ENCODE data around the gene LIFR.

Gene LIFR

DNA sequence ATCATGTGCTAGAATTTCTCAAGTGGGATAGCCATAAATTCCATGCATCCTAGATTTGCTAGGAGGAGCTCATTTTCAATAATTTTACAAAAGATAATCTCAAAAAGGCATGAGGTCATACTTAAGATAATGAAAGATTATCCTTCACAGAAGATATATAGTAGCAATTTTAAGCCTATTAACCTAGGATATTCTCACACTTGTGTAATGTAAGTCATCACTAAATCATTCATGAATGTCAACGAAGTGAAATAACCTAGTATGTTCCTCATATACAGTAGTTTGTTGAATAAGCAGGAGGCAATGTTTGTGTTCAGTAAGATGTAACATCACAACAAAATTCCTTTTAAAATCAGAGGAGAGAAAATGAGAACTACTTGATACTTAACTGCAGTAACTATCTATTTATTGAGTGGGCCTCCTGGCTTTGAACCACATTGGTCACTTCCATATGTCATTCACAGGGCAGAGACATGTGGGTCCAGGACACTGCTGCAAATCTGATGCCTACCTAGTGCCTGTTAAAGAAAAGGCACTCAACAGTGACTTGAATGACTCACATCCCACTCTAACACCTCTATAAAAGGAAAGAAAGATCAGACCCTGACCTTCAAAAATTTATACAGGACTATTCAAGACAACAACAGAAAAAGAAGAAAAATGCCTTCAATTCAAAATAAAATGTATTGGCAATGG is 8.2 kb downstream of the LIFR start:
- TF ChIP-seq, protein P1, sequence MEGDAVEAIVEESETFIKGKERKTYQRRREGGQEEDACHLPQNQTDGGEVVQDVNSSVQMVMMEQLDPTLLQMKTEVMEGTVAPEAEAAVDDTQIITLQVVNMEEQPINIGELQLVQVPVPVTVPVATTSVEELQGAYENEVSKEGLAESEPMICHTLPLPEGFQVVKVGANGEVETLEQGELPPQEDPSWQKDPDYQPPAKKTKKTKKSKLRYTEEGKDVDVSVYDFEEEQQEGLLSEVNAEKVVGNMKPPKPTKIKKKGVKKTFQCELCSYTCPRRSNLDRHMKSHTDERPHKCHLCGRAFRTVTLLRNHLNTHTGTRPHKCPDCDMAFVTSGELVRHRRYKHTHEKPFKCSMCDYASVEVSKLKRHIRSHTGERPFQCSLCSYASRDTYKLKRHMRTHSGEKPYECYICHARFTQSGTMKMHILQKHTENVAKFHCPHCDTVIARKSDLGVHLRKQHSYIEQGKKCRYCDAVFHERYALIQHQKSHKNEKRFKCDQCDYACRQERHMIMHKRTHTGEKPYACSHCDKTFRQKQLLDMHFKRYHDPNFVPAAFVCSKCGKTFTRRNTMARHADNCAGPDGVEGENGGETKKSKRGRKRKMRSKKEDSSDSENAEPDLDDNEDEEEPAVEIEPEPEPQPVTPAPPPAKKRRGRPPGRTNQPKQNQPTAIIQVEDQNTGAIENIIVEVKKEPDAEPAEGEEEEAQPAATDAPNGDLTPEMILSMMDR (IDR thresholded peaks at IDR 0.05; ENCODE audit: low read depth, low read length, missing control alignments) = no peak
- DNase-seq (ENCODE audit: low read depth) = no peak
- no peak overlapping the region for H3K4me3 ChIP-seq (ENCODE audit: low read depth, low read length)

DNA sequence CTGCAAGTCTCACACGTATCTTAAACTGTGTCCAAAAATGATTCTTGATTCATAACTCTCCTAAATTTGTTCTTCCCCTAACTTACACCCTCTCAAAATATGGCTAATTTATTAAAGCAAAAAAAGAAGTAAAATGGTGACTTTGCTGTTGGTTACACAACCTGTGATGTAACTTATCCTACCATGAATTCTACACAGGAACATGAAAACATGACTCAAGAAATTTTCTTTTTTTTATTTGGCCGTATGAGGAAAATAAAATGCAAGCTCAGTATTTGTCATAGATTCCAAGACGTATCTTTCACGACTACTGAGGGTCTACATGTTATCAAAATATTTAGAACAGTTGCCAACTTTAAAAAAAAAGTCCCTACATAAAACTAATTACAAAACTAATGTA is 9.2 kb downstream of the LIFR start:
- TF ChIP-seq, protein P1 (IDR thresholded peaks at IDR 0.05; ENCODE audit: low read depth, low read length, missing control alignments) = no peak
- DNase-seq (ENCODE audit: low read depth) = no peak

DNA sequence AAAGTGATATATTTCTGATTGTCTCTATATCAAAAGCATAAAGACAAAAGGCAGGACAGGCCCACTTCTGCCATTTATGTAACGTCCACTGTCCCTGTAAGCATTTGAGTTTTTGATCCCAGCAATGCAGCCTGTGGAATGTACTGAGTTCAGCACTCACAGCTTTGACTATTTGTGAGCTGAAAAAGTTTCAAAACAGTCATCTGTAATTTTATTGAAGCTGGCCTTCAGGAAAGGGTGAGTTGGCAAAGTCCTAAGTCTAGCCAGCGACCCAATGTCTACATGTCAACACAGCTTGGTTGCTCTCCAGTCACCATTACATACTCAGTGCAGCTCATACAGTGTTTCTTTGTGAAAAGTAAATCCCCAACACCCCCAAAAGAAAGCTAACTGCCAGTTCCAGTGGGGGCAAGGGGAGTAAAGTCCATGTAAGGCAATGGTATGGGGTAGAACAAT is 9.7 kb downstream of the LIFR start:
- H3K4me3 ChIP-seq (ENCODE audit: low read depth, low read length) = no peak overlapping the region
- TF ChIP-seq, protein P1 (IDR thresholded peaks at IDR 0.05; ENCODE audit: low read depth, low read length, missing control alignments) = no peak
- no peak for DNase-seq (ENCODE audit: low read depth)

More for the DNA sequence above, 9.2 kb downstream of the LIFR start:
- no peak overlapping the region for H3K4me3 ChIP-seq (ENCODE audit: low read depth, low read length)

DNA sequence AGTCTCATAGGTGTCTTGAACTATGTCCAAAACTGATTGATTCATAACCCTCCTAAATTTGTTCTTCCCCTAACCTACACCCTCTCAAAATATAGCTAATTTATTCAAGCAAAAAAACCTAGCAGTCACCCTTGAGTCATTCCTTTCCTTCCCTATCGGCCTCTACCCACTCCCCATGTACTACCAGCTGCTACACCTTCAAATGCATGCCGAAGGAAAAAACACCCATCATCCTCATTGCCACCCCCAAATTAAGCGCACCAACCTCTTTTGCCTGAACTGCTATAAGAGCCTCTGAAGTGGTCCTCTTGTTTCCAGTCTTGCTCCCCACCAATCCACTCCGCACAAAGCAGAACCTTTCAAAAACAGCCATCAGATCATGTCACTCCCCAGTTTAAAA is 12.6 kb downstream of the LIFR start:
- TF ChIP-seq, protein P1 (IDR thresholded peaks at IDR 0.05; ENCODE audit: low read depth, low read length, missing control alignments) = no peak
- DNase-seq (ENCODE audit: low read depth) = no peak
- H3K4me3 ChIP-seq (ENCODE audit: low read depth, low read length) = no peak overlapping the region

DNA sequence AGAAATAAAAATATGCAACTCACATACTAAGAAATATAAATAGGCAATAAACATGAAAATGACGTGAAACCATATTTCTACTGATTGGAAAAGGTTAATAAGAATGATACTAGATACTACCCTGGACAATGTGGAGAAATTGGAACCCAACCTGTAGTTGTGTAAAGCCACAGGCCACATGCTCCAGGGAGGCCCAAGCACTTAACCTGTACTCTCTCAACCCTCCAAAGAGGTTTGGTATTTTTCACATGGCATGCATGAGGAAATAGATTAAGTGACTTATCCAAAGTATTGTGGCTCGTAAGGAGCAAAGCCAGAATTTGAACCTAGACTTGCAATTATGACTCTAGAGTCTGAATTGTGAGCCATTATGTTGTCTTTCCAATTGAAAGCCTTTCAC is 13.4 kb downstream of the LIFR start:
- no peak overlapping the region for H3K4me3 ChIP-seq (ENCODE audit: low read depth, low read length)
- no peak for DNase-seq (ENCODE audit: low read depth)
- TF ChIP-seq, protein P1 (IDR thresholded peaks at IDR 0.05; ENCODE audit: low read depth, low read length, missing control alignments) = no peak

DNA sequence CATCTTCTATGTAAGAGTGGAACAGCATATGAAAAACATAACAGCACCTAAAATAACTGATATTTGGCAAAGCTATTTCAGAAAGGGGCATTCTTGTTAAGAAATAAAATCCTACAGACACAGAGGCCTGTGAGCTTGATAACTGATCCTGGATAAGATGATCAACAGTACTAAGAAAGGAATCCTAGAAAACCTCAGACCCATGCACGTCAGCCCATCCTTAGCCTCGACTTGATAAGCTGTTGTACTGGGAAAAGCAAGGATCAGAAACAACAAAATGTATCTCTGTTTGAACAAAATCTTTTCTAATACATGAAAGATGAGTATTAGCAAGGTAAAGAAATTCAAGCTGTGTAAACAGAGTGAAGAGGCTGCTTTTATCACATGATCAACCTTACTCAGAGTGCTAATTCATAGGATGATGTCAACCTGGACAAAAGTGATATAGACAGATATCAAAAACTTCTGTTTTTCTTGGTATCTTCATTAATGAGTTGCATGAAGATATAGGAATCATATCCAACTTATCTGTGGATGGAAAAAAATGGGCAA is 15.2 kb downstream of the LIFR start:
- TF ChIP-seq, protein P1 (IDR thresholded peaks at IDR 0.05; ENCODE audit: low read depth, low read length, missing control alignments) = no peak
- no peak overlapping the region for H3K4me3 ChIP-seq (ENCODE audit: low read depth, low read length)
- DNase-seq (ENCODE audit: low read depth) = no peak

DNA sequence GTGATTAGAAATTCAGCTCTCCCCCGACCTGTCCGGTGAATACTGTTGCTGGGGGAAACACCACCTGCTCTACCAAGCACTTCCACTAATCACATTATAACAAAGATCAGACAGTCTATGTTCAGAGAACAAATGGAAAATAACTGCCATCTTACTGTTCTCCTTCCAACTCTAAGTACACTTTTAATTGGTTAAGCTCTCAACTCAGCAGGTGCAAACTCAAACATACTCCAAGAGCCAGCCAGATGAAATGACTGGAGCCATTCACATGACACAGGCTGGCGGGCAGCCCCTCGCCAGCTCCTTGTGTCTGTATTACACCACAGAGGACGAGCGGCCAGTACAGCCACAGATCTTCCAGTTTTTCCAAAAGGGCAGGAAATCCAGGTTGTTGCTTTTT is 16.1 kb downstream of the LIFR start:
- TF ChIP-seq, protein P1 (IDR thresholded peaks at IDR 0.05; ENCODE audit: low read depth, low read length, missing control alignments) = no peak
- no peak overlapping the region for H3K4me3 ChIP-seq (ENCODE audit: low read depth, low read length)
- DNase-seq (ENCODE audit: low read depth) = no peak

All from GM12864 (cell line).